HepG2 (cell line): Measurements from ENCODE around the gene ANTXR1. TPM values are rescaled to one million over a fixed set of nuclear protein-coding genes. Genes with fewer than 3 reads are reported as not detected.

ENCODE experiments used
- AFF4 ChIP-seq: sonication (generic); formaldehyde crosslinking; IDR thresholded peaks from 2 replicates; pipeline ENCODE4 v1.4.0; 2020; ENCODE audit warnings: missing genetic modification reagents
- E2F2 ChIP-seq: sonication (generic); formaldehyde crosslinking; IDR thresholded peaks from 2 replicates; pipeline ENCODE4 v1.4.0; 2020; ENCODE audit warnings: missing genetic modification reagents, borderline replicate concordance
- HIC2 ChIP-seq: sonication (generic); formaldehyde crosslinking; IDR thresholded peaks from 2 replicates; pipeline ENCODE4 v1.9.0; 2022; ENCODE audit warnings: low read depth, missing genetic modification reagents
- PBX3 ChIP-seq: sonication (generic); formaldehyde crosslinking; IDR thresholded peaks from 2 replicates; pipeline ENCODE4 v1.8.1; 2023; ENCODE audit warnings: missing genetic modification reagents, inconsistent platforms, borderline replicate concordance
- PHF20 ChIP-seq: sonication (generic); formaldehyde crosslinking; IDR thresholded peaks from 2 replicates; pipeline ENCODE4 v1.5.0; 2020; ENCODE audit warnings: mild to moderate bottlenecking, missing genetic modification reagents
- PTBP1 ChIP-seq: fragments of 200-400 bp; formaldehyde crosslinking; IDR thresholded peaks from 2 replicates; pipeline ENCODE4 v1.6.1; 2018; ENCODE audit warnings: low read length, low read depth; ENCODE audit not compliant: poor library complexity, severe bottlenecking
- SOX13 ChIP-seq, 3 experiments: fragments of 450-650 bp in 1 of 3; sonication (generic) in 1 of 3; formaldehyde crosslinking in 1 of 3; IDR thresholded peaks in 2 of 3; conservative IDR thresholded peaks in 1 of 3; 2 replicates each; pipeline versions ENCODE4 v1.5.0 to v1.6.1; 2016 to 2020; ENCODE audit warnings: antibody characterized with exemption in 1 of 3, mild to moderate bottlenecking in 1 of 3, missing compliant biosample characterization in 1 of 3, missing genetic modification reagents in 1 of 3, moderate library complexity in 1 of 3
- SP1 ChIP-seq, 2 experiments: fragments of 450-650 bp in 1 of 2; sonication (generic) in 1 of 2; formaldehyde crosslinking in 1 of 2; IDR thresholded peaks; 2 replicates each; pipeline versions ENCODE4 v1.4.0 to v1.6.1; 2016 to 2020; ENCODE audit warnings: missing genetic modification reagents in 1 of 2
- SP4 ChIP-seq: sonication (generic); formaldehyde crosslinking; IDR thresholded peaks from 2 replicates; pipeline ENCODE4 v1.8.1; 2023; ENCODE audit warnings: mild to moderate bottlenecking, missing genetic modification reagents
- STAT5B ChIP-seq: sonication (generic); formaldehyde crosslinking; IDR thresholded peaks from 2 replicates; pipeline ENCODE4 v1.4.0; 2020; ENCODE audit warnings: missing genetic modification reagents
- TAF15 ChIP-seq: fragments of 200-400 bp; formaldehyde crosslinking; IDR thresholded peaks from one replicate; pipeline ENCODE4 v1.6.1; 2018; ENCODE audit warnings: mild to moderate bottlenecking, low read depth, low read length; ENCODE audit not compliant: poor library complexity, severe bottlenecking
- ZBTB7B ChIP-seq: sonication (generic); formaldehyde crosslinking; IDR thresholded peaks from 2 replicates; pipeline ENCODE4 v1.4.0; 2020; ENCODE audit warnings: missing genetic modification reagents
- ZNF124 ChIP-seq: sonication (generic); formaldehyde crosslinking; IDR thresholded peaks from 2 replicates; pipeline ENCODE4 v1.4.0; 2020; ENCODE audit warnings: missing genetic modification reagents
- polyA plus RNA-seq, 8 experiments: library from polyadenylated mRNA; depleted of rRNA in 3 of 8; stranded (reverse) in 7 of 8; unstranded in 1 of 8; fragments of >200 nt; fragmentation: Illumina TruSeq in 4 of 8; extraction: Trizol in 4 of 8; gene quantifications; 2 replicates each; pipeline versions ENCODE4 v1.2.1 to v1.2.3, GENCODE V29; 2011 to 2016; ENCODE audit warnings: low read depth in 4 of 8, missing spikeins in 1 of 8, mixed read lengths in 1 of 8; ENCODE audit not compliant: insufficient read depth in 1 of 8
- total RNA-seq, 5 experiments: library from RNA; depleted of rRNA; stranded (reverse); fragments of >200 nt; fragmentation: Illumina TruSeq; extraction: Trizol; gene quantifications; 2 replicates each; pipeline ENCODE4 v1.2.3, GENCODE V29; 2016; ENCODE audit warnings: low read depth in 1 of 5
- TF ChIP-seq, protein P1 (sequence below): sonication (generic); formaldehyde crosslinking; IDR thresholded peaks from 2 replicates; pipeline ENCODE4 v1.5.1; 2020; ENCODE audit warnings: mild to moderate bottlenecking, moderate library complexity, missing genetic modification reagents
- TF ChIP-seq, protein P2 (sequence below): IDR thresholded peaks from 2 replicates; pipeline ENCODE4 v1.6.1; 2016; ENCODE audit warnings: low read depth

The ANTXR1 gene
- total and polyA plus RNA-seq, 2 of the 13 experiments (the other 11 are each of a cell fraction or from before 2014, with no cell fraction given), result 4.5 to 12.7 TPM

- TF ChIP-seq, protein P1, sequence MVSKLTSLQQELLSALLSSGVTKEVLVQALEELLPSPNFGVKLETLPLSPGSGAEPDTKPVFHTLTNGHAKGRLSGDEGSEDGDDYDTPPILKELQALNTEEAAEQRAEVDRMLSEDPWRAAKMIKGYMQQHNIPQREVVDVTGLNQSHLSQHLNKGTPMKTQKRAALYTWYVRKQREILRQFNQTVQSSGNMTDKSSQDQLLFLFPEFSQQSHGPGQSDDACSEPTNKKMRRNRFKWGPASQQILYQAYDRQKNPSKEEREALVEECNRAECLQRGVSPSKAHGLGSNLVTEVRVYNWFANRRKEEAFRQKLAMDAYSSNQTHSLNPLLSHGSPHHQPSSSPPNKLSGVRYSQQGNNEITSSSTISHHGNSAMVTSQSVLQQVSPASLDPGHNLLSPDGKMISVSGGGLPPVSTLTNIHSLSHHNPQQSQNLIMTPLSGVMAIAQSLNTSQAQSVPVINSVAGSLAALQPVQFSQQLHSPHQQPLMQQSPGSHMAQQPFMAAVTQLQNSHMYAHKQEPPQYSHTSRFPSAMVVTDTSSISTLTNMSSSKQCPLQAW (CRISPR knock-in tag), result peak; percentile 98
- TF ChIP-seq PHF20 (CRISPR knock-in tag) (peak; percentile 54; the same call in 1 of the 2 replicates), PBX3 (CRISPR knock-in tag) (no peak), TAF15 (no peak), SP4 (peak; percentile 94), ZBTB7B (CRISPR knock-in tag) (peak; percentile 97), PTBP1 (peak; percentile 35), HIC2 (CRISPR knock-in tag) (peak; percentile 97), SP1 (IDR thresholded peaks at IDR 0.05) (no peak), SP1 (CRISPR knock-in tag; IDR thresholded peaks at IDR 0.05) (peak; percentile 91), ZNF124 (CRISPR knock-in tag) (peak; percentile 99), STAT5B (no peak), SOX13 (IDR thresholded peaks at IDR 0.05) (peak; percentile 87), SOX13 (CRISPR knock-in tag; conservative IDR thresholded peaks at IDR 0.05 in 1 of 2, IDR thresholded peaks at IDR 0.05 in 1 of 2) (peak; percentile 19 to 97; a peak in 2 of 4 replicates), AFF4 (peak; percentile 87; the same call in 1 of the 2 replicates), E2F2 (CRISPR knock-in tag) (0 out of 2 replicates have a peak, but pooled peaks have one; percentile 41)
- TF ChIP-seq, protein P2, sequence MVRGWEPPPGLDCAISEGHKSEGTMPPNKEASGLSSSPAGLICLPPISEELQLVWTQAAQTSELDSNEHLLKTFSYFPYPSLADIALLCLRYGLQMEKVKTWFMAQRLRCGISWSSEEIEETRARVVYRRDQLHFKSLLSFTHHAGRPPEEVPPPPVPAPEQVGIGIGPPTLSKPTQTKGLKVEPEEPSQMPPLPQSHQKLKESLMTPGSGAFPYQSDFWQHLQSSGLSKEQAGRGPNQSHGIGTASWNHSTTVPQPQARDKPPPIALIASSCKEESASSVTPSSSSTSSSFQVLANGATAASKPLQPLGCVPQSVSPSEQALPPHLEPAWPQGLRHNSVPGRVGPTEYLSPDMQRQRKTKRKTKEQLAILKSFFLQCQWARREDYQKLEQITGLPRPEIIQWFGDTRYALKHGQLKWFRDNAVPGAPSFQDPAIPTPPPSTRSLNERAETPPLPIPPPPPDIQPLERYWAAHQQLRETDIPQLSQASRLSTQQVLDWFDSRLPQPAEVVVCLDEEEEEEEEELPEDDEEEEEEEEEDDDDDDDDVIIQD (CRISPR knock-in tag), result peak; percentile 99
Observed at GRCh38 chr2:69177785-69178636, 165.0 kb downstream of the ANTXR1 start (continued).
